B cell (primary cell): ENCODE results near the gene FAM177A1. TPM values are rescaled to one million over a fixed set of nuclear protein-coding genes. Genes with fewer than 3 reads are reported as not detected.
"Not testable (repeated sequence)": the region's sequence is repeated elsewhere in the genome, so short reads cannot be mapped to it uniquely, and the experiment has no call there.

Experiments
- ATAC-seq: fragments of 200-7000 bp; cut with Tn5 transposase; one replicate; pipeline ENCODE4 v1.10.0; 2021; ENCODE audit warnings: low read depth, mild to moderate bottlenecking, moderate number of reproducible peaks, moderate library complexity
- CTCF ChIA-PET: fragments of 350-600 bp; sonication (Branson Sonifier 250); formaldehyde crosslinking; loops from one replicate; lab custom pipeline; 2021; ENCODE audit warnings: antibody characterized with exemption, inconsistent platforms; lab: Charles Lee
- POLR2A ChIA-PET: fragments of 350-600 bp; sonication (Branson Sonifier 250); formaldehyde crosslinking; loops from one replicate; lab custom pipeline; 2021; ENCODE audit warnings: antibody characterized with exemption; lab: Charles Lee
- DNase-seq: peaks from one replicate; pipeline ENCODE4 v3.0.0; 2013
- H2AFZ ChIP-seq: 2 replicates; pipeline ENCODE4 v1.6.1; 2012; ENCODE audit warnings: mild to moderate bottlenecking, low read depth, low read length; ENCODE audit not compliant: insufficient read depth, poor library complexity, severe bottlenecking
- H3K27ac ChIP-seq, 2 donors: 1 replicate in 1 of 2; 2 replicates in 1 of 2; pipeline ENCODE4 v1.5.1; 2012 to 2013; ENCODE audit warnings: low read length in 2 of 2, mild to moderate bottlenecking in 2 of 2, moderate library complexity in 1 of 2
- H3K27me3 ChIP-seq, 4 experiments: fragments of 200-600 bp in 1 of 4; sonication (generic) in 1 of 4; replicated peaks in 1 of 4; 1 replicate in 2 of 4; 2 replicates in 2 of 4; pipeline versions ENCODE4 v1.6.1 to v1.7.0; 2013 to 2016; ENCODE audit warnings: low read length in 3 of 4, mild to moderate bottlenecking in 2 of 4, mixed read lengths in 1 of 4, moderate library complexity in 1 of 4; ENCODE audit not compliant: insufficient read depth in 4 of 4, control insufficient read depth in 3 of 4; ENCODE audit errors: control extremely low read depth in 1 of 4
- H3K36me3 ChIP-seq, 2 experiments: replicated peaks in 1 of 2; 1 replicate in 1 of 2; 2 replicates in 1 of 2; pipeline versions ENCODE4 v1.6.1 to v1.7.1; 2013; ENCODE audit warnings: low read length in 1 of 2; ENCODE audit not compliant: insufficient read depth in 2 of 2, control insufficient read depth in 1 of 2; ENCODE audit errors: control extremely low read depth in 1 of 2, extremely low read depth in 1 of 2
- H3K4me1 ChIP-seq, 2 donors: fragments of 200-600 bp in 1 of 2; sonication (generic) in 1 of 2; 1 replicate in 1 of 2; 2 replicates in 1 of 2; pipeline versions ENCODE4 v1.5.1 to v1.6.1; 2013 to 2017; ENCODE audit warnings: low read length in 2 of 2; ENCODE audit not compliant: control insufficient read depth in 2 of 2, insufficient read depth in 2 of 2
- H3K4me2 ChIP-seq: replicated peaks from 2 replicates; pipeline ENCODE3; 2012; ENCODE audit warnings: mild to moderate bottlenecking, low read depth, low read length; ENCODE audit not compliant: poor library complexity, severe bottlenecking
- H3K4me3 ChIP-seq, 5 experiments: fragments of 200-600 bp in 1 of 5; sonication (generic) in 1 of 5; 1 replicate in 3 of 5; 2 replicates in 2 of 5; pipeline versions ENCODE4 v1.5.1 to v1.7.0; 2011 to 2016; ENCODE audit warnings: low read length in 4 of 5, mild to moderate bottlenecking in 4 of 5, low read depth in 2 of 5, control low read depth in 1 of 5, moderate library complexity in 1 of 5; ENCODE audit not compliant: insufficient read depth in 1 of 5; ENCODE audit errors: control extremely low read depth in 1 of 5, extremely low read depth in 1 of 5
- H3K79me2 ChIP-seq: fragments of 200-600 bp; sonication (generic); one replicate; pipeline ENCODE4 v1.6.0; 2016; ENCODE audit warnings: low read length; ENCODE audit not compliant: control insufficient read depth, insufficient read depth
- H3K9ac ChIP-seq: fragments of 200-600 bp; sonication (generic); 2 replicates; pipeline ENCODE4 v1.6.1; 2017; ENCODE audit warnings: mild to moderate bottlenecking, low read length, moderate library complexity
- H3K9me3 ChIP-seq, 3 donors: one replicate each; pipeline versions ENCODE4 v1.6.1 to v1.7.1; 2013; ENCODE audit warnings: low read length in 2 of 3; ENCODE audit not compliant: control insufficient read depth in 2 of 3, insufficient read depth in 1 of 3; ENCODE audit errors: control extremely low read depth in 1 of 3
- H4K20me1 ChIP-seq: 2 replicates; pipeline ENCODE4 v1.6.0; 2012; ENCODE audit warnings: mild to moderate bottlenecking, low read length; ENCODE audit not compliant: insufficient read depth, control insufficient read depth, poor library complexity, severe bottlenecking
- H3K27ac Mint-ChIP-seq: one replicate; pipeline ENCODE4 v1.8.0; 2021; ENCODE audit warnings: mixed read lengths
- H3K27me3 Mint-ChIP-seq: one replicate; pipeline ENCODE4 v1.8.0; 2021; ENCODE audit warnings: mixed read lengths
- H3K4me1 Mint-ChIP-seq: one replicate; pipeline ENCODE4 v1.8.0; 2021; ENCODE audit warnings: mixed read lengths
- H3K4me3 Mint-ChIP-seq: one replicate; pipeline ENCODE4 v1.8.0; 2021; ENCODE audit warnings: mixed read lengths
- H3K9me3 Mint-ChIP-seq: one replicate; pipeline ENCODE4 v1.8.0; 2022; ENCODE audit warnings: mixed read lengths; ENCODE audit not compliant: insufficient read depth
- EZH2 ChIP-seq: IDR thresholded peaks from 2 replicates; pipeline ENCODE4 v1.6.1; 2012; ENCODE audit warnings: borderline replicate concordance, low read depth, mild to moderate bottlenecking, moderate library complexity, low read length; ENCODE audit not compliant: insufficient read depth, poor library complexity, severe bottlenecking
- WGBS: methylation state at CpG from one replicate; pipeline ENCODE4 v1.1.5; 2013; ENCODE audit warnings: missing lambda C conversion rate; ENCODE audit not compliant: insufficient coverage; 5-methylcytosine and 5-hydroxymethylcytosine counted together
- intact Hi-C: fragments of 100-400 bp; cut with micrococcal nuclease; formaldehyde crosslinking; loops from one replicate; pipeline ENCODE4 v1.10.0; 2022
- polyA plus RNA-seq: library from polyadenylated mRNA; depleted of rRNA; stranded (reverse); fragments of >200 nt; gene quantifications from 2 replicates; pipeline ENCODE4 v1.2.3, GENCODE V29; 2012
- total RNA-seq, 2 donors: library from RNA; stranded (reverse); fragments of 120-200 nt in 1 of 2; gene quantifications; 1 replicate in 1 of 2; 2 replicates in 1 of 2; pipeline versions ENCODE4 v1.2.3 to v1.2.4, GENCODE V29; 2013 to 2022
- TF ChIP-seq, protein P1 (sequence below): fragments of 200-600 bp; IDR thresholded peaks from one replicate; pipeline ENCODE4 v1.8.0; 2022; ENCODE audit warnings: antibody characterized with exemption, mild to moderate bottlenecking

The FAM177A1 gene
- total and polyA plus RNA-seq, 2 donors (not counting 1 experiment from before 2014, with no cell fraction given): 14.3 to 32.1 TPM

DNA sequence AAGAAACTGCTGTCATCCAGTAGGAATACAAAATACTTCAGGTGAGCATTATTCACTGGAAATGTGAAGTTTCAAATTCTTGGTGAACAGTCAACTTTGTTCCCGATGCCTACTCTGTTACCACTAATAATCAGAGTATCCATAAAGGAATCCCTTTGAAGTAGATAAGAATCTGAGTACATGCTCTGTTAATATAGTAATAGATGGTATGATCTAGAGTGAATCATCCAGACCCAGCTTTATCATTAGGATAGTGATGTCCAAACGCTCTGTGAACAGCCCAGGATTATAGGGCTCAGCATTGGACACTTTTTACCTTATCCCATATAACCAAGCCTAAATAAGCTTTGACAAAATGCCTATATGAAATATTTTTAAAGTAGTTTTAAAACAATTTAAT lies 42.4 kb downstream of the FAM177A1 start:
- Histone ChIP-seq H3K4me2 (no peak overlapping the region), H3K9me3 (no peaks in the 10 kb centered on the region), H3K4me3 (no peak overlapping the region), H4K20me1 (no peaks in the 10 kb centered on the region), H3K27me3 (no peaks in the 10 kb centered on the region), H3K79me2 (no peaks in the 10 kb centered on the region), H3K36me3 (peaks cover 6 to 59% of the 10 kb centered on the region in 2 experiments), H3K27ac (no peak overlapping the region), H3K4me1 (no peaks in the 10 kb centered on the region), H2AFZ (no peak overlapping the region), H3K9ac (no peak overlapping the region)
- intact Hi-C loops: no loop called here
- ATAC-seq (no peak), DNase-seq (no peak)
- CTCF ChIA-PET: no interaction called here
- WGBS: no CpG with 5 or more reads among the region's 2 CpGs
- H3K4me1 Mint-ChIP-seq: no peaks in the 10 kb centered on the region
- no peak overlapping the region for H3K4me3 Mint-ChIP-seq
- POLR2A ChIA-PET: no interaction called here
- no peaks in the 10 kb centered on the region for H3K9me3 Mint-ChIP-seq
- no peak overlapping the region for H3K27ac Mint-ChIP-seq
- H3K27me3 Mint-ChIP-seq: no peaks in the 10 kb centered on the region
- TF ChIP-seq, protein P1, sequence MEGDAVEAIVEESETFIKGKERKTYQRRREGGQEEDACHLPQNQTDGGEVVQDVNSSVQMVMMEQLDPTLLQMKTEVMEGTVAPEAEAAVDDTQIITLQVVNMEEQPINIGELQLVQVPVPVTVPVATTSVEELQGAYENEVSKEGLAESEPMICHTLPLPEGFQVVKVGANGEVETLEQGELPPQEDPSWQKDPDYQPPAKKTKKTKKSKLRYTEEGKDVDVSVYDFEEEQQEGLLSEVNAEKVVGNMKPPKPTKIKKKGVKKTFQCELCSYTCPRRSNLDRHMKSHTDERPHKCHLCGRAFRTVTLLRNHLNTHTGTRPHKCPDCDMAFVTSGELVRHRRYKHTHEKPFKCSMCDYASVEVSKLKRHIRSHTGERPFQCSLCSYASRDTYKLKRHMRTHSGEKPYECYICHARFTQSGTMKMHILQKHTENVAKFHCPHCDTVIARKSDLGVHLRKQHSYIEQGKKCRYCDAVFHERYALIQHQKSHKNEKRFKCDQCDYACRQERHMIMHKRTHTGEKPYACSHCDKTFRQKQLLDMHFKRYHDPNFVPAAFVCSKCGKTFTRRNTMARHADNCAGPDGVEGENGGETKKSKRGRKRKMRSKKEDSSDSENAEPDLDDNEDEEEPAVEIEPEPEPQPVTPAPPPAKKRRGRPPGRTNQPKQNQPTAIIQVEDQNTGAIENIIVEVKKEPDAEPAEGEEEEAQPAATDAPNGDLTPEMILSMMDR: no peak
- no peak for TF ChIP-seq EZH2

DNA sequence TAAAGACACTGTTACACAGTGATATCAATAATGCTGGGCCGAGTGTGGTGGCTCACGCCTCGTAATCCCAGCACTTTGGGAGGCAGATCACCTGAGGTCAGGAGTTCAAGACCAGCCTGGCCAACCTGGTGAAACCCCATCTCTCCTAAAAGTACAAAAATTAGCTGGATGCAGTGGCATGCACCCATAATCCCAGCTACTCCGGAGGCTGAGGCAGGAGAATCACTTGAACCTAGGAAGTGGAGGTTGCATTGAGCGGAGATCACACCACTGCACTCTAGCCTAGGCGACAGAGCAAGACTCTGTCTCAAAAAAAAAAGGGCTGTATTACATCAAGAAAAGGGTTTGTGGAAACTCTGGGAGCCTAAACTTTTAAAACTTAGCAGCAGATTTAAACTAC lies 48.6 kb downstream of the FAM177A1 start:
- POLR2A ChIA-PET, H3K79me2 ChIP-seq: not testable (repeated sequence)

More for the DNA sequence above, 48.6 kb downstream of the FAM177A1 start:
- H3K27ac Mint-ChIP-seq, H2AFZ ChIP-seq, H3K4me1 Mint-ChIP-seq, intact Hi-C loops, ATAC-seq, H3K27ac ChIP-seq, CTCF ChIA-PET, H3K9me3 Mint-ChIP-seq, H4K20me1 ChIP-seq, H3K9me3 ChIP-seq, H3K4me2 ChIP-seq, H3K27me3 ChIP-seq, H3K4me3 ChIP-seq, H3K9ac ChIP-seq, H3K4me3 Mint-ChIP-seq, DNase-seq, H3K27me3 Mint-ChIP-seq, H3K4me1 ChIP-seq: not testable (repeated sequence)
- H3K36me3 ChIP-seq: peaks cover 4 to 73% of the 10 kb centered on the region in 2 experiments
- 97% methylated on average over 6 of the region's 6 CpGs for WGBS
